NCI-H2196 treated with DMSO at 0.1 percent for 48 hours (cell line): ENCODE data around the gene STIM1.

ENCODE experiments used
- DNase-seq: peaks from one replicate; lab custom pipeline; 2025; ENCODE audit not compliant: unreplicated experiment; lab: John Stamatoyannopoulos, UW

STIM1 gene

GRCh38 chr11:4061700-4062099 lies 206.2 kb downstream of the STIM1 start:
- no peak for DNase-seq

DNA sequence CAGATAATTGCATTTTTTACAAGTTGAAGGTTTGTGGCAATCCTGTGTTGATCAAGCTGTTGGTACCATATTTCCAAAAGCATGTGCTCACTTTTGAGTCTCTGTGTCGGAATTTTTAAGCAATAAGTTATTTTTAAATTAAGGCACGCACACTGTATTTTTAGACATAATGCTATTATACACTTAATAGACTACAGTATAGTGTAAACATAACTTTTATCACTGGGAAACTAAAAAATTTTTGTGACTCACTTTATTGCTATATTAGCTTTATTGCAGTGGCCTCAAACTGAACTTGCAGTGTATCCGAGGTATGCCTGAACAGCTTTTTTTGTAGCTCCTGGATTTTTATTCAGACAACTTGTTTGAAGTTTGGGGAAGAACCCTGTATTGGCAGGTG lies 207.9 kb downstream of the STIM1 start:
- DNase-seq = no peak

DNA sequence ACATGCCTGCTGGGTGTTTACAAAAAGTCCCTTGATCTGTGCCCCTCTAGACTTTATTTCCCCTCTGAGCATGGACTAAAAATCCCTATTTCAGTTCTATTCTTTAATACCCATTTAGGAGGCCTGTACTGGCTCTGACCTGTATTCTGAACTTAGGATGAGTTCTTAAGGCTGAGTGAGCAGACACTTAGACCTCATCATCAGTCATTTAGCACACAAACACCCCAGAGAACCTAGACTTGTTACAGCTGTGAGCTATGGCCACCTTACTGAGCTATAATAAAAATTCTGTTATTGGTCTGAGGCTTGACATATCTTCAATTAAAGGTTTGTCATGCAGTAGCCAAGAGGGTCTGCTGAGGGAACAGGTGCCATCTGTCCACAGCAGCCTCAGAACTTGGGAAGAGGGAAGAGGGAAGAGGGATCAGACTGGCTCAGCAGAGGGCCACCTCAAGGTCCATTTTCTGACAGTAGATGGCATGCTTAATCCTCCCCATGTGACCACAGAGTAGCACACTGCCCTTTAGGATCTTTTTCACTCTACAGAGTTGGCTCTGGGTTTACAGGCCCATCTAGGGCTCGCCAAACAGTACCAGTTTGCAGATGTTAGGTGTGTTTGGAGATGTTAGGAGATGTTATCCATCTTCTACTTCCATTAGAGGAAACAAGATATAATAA lies 209.0 kb downstream of the STIM1 start:
- no peak for DNase-seq

- DNase-seq = no peak
These were observed 209.6 kb downstream of the STIM1 start for GRCh38 chr11:4065086-4065485.

DNA sequence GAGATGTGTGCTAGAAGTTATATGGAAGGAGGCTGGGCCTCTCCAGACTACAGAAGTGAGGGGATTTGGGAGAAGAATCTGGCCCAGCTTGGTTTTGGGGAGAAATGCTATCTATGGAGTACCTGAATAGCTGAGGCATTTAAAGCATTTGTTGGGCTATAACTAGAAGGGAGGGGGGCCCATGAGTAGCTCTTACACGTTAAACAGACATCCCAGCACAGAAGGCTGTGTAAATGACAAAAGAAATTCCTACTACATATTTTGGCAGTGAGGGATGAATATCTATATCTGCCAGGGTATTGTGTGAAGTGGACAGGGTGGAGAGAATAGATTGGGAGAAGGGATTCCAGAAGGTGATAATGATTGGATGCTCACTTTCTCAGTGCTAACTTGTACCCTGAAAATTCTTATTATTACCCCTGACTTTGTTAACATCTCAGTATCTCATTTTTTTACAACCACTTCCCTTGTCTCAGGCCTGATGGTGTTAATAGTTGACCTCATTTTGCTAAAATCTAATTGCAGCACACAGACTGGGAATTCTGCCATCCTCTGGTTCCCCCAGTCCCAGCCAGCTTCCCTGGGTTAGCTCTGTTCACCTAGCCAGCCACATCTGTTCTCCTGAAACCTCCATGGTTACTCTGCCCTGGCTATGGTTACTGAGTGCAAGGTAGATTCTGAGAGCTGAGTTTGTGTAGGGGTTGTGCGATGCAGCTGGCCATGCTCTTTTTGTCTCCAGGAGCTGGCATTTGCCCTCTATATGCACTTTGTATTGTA lies 210.3 kb downstream of the STIM1 start:
- DNase-seq = no peak

- no peak for DNase-seq
These were observed 211.4 kb downstream of the STIM1 start for GRCh38 chr11:4066910-4067309.

- no peak for DNase-seq
These were observed 213.5 kb downstream of the STIM1 start for GRCh38 chr11:4068962-4069361.

- no peak for DNase-seq
These were observed 215.9 kb downstream of the STIM1 start for GRCh38 chr11:4071325-4071724.

DNA sequence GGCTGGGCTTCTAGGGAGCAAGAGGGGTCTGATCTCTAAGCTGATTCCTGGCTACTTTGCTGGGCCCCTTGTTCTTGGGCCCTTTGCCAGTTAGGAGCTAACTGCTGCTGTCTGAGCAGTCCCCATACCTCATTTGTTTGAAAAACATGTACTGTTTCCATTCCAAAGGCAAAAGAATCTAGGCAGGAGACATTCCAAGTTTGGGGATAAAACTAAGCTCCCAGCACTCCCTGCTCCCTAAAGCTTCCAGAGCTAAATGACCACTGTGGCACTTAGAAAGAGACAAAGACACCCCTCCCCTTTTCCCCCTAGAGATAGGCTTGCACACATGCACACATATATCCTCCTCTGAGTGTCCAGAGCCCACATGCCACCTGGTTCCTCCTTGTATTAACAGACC lies 216.4 kb downstream of the STIM1 start:
- no peak for DNase-seq

GRCh38 chr11:4072668-4073285 lies 217.3 kb downstream of the STIM1 start:
- DNase-seq = peak; percentile 71

- no peak for DNase-seq
These were observed 218.8 kb downstream of the STIM1 start for GRCh38 chr11:4074266-4074665.

DNA sequence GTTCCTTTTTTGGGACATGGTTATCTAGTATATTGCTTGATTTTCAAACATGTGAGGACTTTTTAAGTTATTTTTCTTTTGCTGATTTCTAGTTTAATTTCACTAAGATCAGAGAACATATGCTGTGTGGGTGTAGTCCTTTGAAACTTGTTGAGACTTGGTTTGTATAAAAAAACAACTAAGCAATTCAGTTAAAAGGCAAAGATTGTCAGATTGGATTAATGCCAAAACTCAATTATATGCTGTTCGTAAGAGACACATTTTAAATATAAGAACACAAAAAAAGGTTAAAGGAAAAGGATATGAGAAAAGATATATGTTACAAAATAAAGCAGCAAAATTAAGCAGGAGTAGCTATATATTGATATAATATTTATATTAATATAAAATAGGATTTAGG lies 221.3 kb downstream of the STIM1 start:
- DNase-seq = no peak

DNA sequence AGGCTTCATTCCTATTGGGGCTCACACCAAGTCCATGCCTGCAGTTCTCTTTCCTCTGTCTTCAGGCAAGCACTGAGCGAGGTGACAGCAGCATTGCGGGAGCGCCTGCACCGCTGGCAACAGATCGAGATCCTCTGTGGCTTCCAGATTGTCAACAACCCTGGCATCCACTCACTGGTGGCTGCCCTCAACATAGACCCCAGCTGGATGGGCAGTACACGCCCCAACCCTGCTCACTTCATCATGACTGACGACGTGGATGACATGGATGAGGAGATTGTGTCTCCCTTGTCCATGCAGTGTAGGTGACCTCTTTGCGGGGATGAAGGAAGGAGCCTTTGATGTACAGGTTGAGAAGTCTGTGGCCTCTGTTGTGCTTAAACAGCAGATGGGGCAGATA lies 227.7 kb downstream of the STIM1 start:
- no peak for DNase-seq

- DNase-seq = no peak
These were observed 229.1 kb downstream of the STIM1 start for GRCh38 chr11:4084406-4085125.

- no peak for DNase-seq
These were observed 230.1 kb downstream of the STIM1 start for GRCh38 chr11:4085575-4085974.

- no peak for DNase-seq
These were observed 231.3 kb downstream of the STIM1 start for GRCh38 chr11:4086575-4087353.

- DNase-seq = no peak
These were observed 232.1 kb downstream of the STIM1 start for GRCh38 chr11:4087551-4087950.

DNA sequence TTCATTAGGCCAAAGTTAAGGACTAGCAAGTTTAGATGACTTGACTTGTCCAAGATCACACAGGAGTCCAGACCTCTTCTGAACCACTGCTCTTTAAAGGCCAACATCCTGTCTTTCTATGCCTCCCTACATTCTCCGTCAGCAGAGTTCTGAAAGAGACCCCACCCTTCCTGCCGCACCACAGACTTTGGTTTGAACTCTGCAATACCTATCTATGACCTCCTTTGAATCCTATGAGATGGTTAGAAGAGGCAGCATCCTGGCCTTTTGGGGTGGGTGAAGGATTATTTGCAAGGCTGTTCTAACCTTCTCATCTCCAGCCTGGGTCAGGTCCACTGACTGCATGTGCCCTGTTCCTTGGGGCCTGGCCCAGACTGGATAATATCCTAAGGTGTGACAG lies 234.8 kb downstream of the STIM1 start:
- DNase-seq = no peak

- no peak for DNase-seq
These were observed 236.6 kb downstream of the STIM1 start for GRCh38 chr11:4092026-4092425.

GRCh38 chr11:4093519-4094347 lies 238.3 kb downstream of the STIM1 start:
- DNase-seq = no peak
